ENCODE results near the gene RECK.

- no peak for TF ChIP-seq YY1 (IDR thresholded peaks at IDR 0.05; ENCODE audit: insufficient read depth, insufficient read length)
- TF ChIP-seq ZNF274 (IDR thresholded peaks at IDR 0.05; ENCODE audit: low read depth, low read length) = no peak
- no peak for TF ChIP-seq SUZ12 (IDR thresholded peaks at IDR 0.05; ENCODE audit: extremely low read depth, insufficient read depth, insufficient read length)
Measured at GRCh38 chr9:36023260-36024048, 13.3 kb upstream of the RECK start.

Data from NT2/D1 (cell line).